IMR-90 (cell line): ENCODE measurements around the gene RPS6KA4. TPM values are rescaled to one million over a fixed set of nuclear protein-coding genes. Genes with fewer than 3 reads are reported as not detected.
A peak's percentile ranks its signal among the peaks of the same experiment; 100 is the strongest.

Experiments
- ATAC-seq: fragments of 200-7000 bp; cut with Tn5 transposase; 2 replicates; pipeline ENCODE4 v1.9.1; 2020; ENCODE audit warnings: low read depth, mild to moderate bottlenecking, moderate library complexity
- BruUV-seq: library from RNA; stranded (reverse); fragments of 400-500 nt; replicated peaks from 2 replicates; lab custom pipeline; 2021; lab: Mats Ljungman, UMichigan
- CTCF ChIA-PET: fragments of 300-600 bp; formaldehyde crosslinking; extraction: SDS; loops from one replicate; lab custom pipeline; 2021; ENCODE audit warnings: antibody characterized with exemption; lab: Yijun Ruan, JAX
- POLR2A ChIA-PET: fragments of 300-600 bp; sonication (Branson Sonifier 250); formaldehyde crosslinking; loops from one replicate; lab custom pipeline; 2022; ENCODE audit warnings: antibody characterized with exemption; ENCODE audit not compliant: unreplicated experiment; lab: Charles Lee
- DNase-seq: peaks from one replicate; pipeline ENCODE4 v3.0.0; 2013
- H2AFZ ChIP-seq: replicated peaks from 2 replicates; pipeline ENCODE3; 2013; ENCODE audit warnings: low read length, mild to moderate bottlenecking; ENCODE audit not compliant: poor library complexity
- H2AK5ac ChIP-seq: 2 replicates; pipeline ENCODE4 v1.6.1; 2013; ENCODE audit warnings: low read depth, low read length, inconsistent platforms
- H2AK9ac ChIP-seq: replicated peaks from 2 replicates; pipeline ENCODE3; 2013; ENCODE audit warnings: mild to moderate bottlenecking, low read depth, low read length, moderate library complexity; ENCODE audit not compliant: poor library complexity
- H2BK120ac ChIP-seq: 2 replicates; pipeline ENCODE4 v1.6.1; 2013; ENCODE audit warnings: low read depth, low read length, inconsistent platforms
- H2BK15ac ChIP-seq: 3 replicates; pipeline ENCODE4 v1.6.1; 2013; ENCODE audit warnings: low read depth, low read length, inconsistent platforms
- H2BK20ac ChIP-seq: 2 replicates; pipeline ENCODE4 v1.6.1; 2013; ENCODE audit warnings: low read depth, mild to moderate bottlenecking, inconsistent platforms, low read length, moderate library complexity
- H2BK5ac ChIP-seq: 2 replicates; pipeline ENCODE4 v1.6.1; 2013; ENCODE audit warnings: mild to moderate bottlenecking, low read depth, low read length, inconsistent platforms; ENCODE audit not compliant: poor library complexity, severe bottlenecking
- H3K14ac ChIP-seq: replicated peaks from 2 replicates; pipeline ENCODE4 v1.6.1; 2013; ENCODE audit warnings: low read depth, low read length, inconsistent platforms
- H3K18ac ChIP-seq: 2 replicates; pipeline ENCODE4 v1.6.1; 2013; ENCODE audit warnings: low read depth, low read length, control low read depth
- H3K23ac ChIP-seq: 2 replicates; pipeline ENCODE4 v1.6.1; 2013; ENCODE audit warnings: low read depth, low read length, inconsistent platforms
- H3K27ac ChIP-seq: 2 replicates; pipeline ENCODE4 v1.5.1; 2013; ENCODE audit warnings: mild to moderate bottlenecking, control low read depth, low read length; ENCODE audit not compliant: insufficient read depth
- H3K27me3 ChIP-seq: 2 replicates; pipeline ENCODE4 v1.6.1; 2013; ENCODE audit warnings: low read length; ENCODE audit not compliant: control insufficient read depth, insufficient read depth
- H3K36me3 ChIP-seq: 2 replicates; pipeline ENCODE4 v1.6.1; 2013; ENCODE audit warnings: low read length, mixed read lengths; ENCODE audit not compliant: control insufficient read depth, insufficient read depth
- H3K4ac ChIP-seq: 2 replicates; pipeline ENCODE4 v1.6.1; 2013; ENCODE audit warnings: low read depth, low read length, inconsistent platforms
- H3K4me1 ChIP-seq: 2 replicates; pipeline ENCODE4 v1.6.1; 2013; ENCODE audit warnings: low read length, mixed read lengths; ENCODE audit not compliant: control insufficient read depth, insufficient read depth
- H3K4me2 ChIP-seq: 2 replicates; pipeline ENCODE4 v1.6.1; 2013; ENCODE audit warnings: low read depth, mild to moderate bottlenecking, control low read depth, low read length, moderate library complexity
- H3K4me3 ChIP-seq: 2 replicates; pipeline ENCODE4 v1.5.1; 2013; ENCODE audit warnings: low read depth, mild to moderate bottlenecking, control low read depth, low read length, moderate library complexity; ENCODE audit not compliant: insufficient read depth
- H3K56ac ChIP-seq: 2 replicates; pipeline ENCODE4 v1.6.1; 2013; ENCODE audit warnings: low read length, inconsistent platforms; ENCODE audit not compliant: insufficient read depth; ENCODE audit errors: extremely low read depth
- H3K79me1 ChIP-seq, 2 experiments: 2 replicates each; pipeline ENCODE4 v1.6.1; 2013; ENCODE audit warnings: low read length in 2 of 2, inconsistent platforms in 1 of 2, low read depth in 1 of 2
- H3K9ac ChIP-seq: 2 replicates; pipeline ENCODE4 v1.6.1; 2013; ENCODE audit warnings: low read depth, low read length, control low read depth
- H3K9me1 ChIP-seq: 2 replicates; pipeline ENCODE4 v1.6.1; 2013; ENCODE audit warnings: low read length, inconsistent platforms; ENCODE audit not compliant: insufficient read depth
- H3K9me3 ChIP-seq: 2 replicates; pipeline ENCODE4 v1.6.1; 2013; ENCODE audit warnings: low read length; ENCODE audit not compliant: control insufficient read depth, insufficient read depth
- H4K20me1 ChIP-seq: 2 replicates; pipeline ENCODE4 v1.6.1; 2013; ENCODE audit warnings: low read length, inconsistent platforms; ENCODE audit not compliant: insufficient read depth
- H4K5ac ChIP-seq: 2 replicates; pipeline ENCODE4 v1.6.1; 2013; ENCODE audit warnings: mild to moderate bottlenecking, low read depth, low read length, control low read depth
- H4K8ac ChIP-seq, 2 experiments: 2 replicates each; pipeline ENCODE4 v1.6.1; 2013; ENCODE audit warnings: low read depth in 2 of 2, low read length in 2 of 2, control low read depth in 1 of 2, inconsistent platforms in 1 of 2
- H4K91ac ChIP-seq: 2 replicates; pipeline ENCODE4 v1.6.1; 2013; ENCODE audit warnings: low read depth, low read length, inconsistent platforms; ENCODE audit not compliant: insufficient read depth
- ELK1 ChIP-seq: fragments of 150-350 bp; IDR thresholded peaks from 2 replicates; pipeline ENCODE4 v1.6.1; 2016; ENCODE audit warnings: low read depth, mild to moderate bottlenecking, low read length, moderate library complexity, borderline replicate concordance
- FOS ChIP-seq: fragments of 150-350 bp; IDR thresholded peaks from 2 replicates; pipeline ENCODE4 v1.6.1; 2016; ENCODE audit warnings: low read depth, low read length
- MAFK ChIP-seq: IDR thresholded peaks from 2 replicates; pipeline ENCODE4 v1.6.1; 2012; ENCODE audit warnings: low read depth, low read length, improper control_type of control experiment
- MAZ ChIP-seq: IDR thresholded peaks from 2 replicates; pipeline ENCODE4 v1.6.1; 2012; ENCODE audit warnings: low read depth, mild to moderate bottlenecking, low read length, improper control_type of control experiment, moderate library complexity, borderline replicate concordance
- RCOR1 ChIP-seq: IDR thresholded peaks from 2 replicates; pipeline ENCODE4 v1.6.1; 2012; ENCODE audit warnings: mild to moderate bottlenecking, low read length, improper control_type of control experiment; ENCODE audit not compliant: insufficient replicate concordance
- SMC3 ChIP-seq: fragments of 150-350 bp; IDR thresholded peaks from 2 replicates; pipeline ENCODE4 v1.6.1; 2016; ENCODE audit warnings: low read depth, mild to moderate bottlenecking, antibody characterized with exemption, low read length, moderate library complexity
- USF2 ChIP-seq: fragments of 150-350 bp; IDR thresholded peaks from 2 replicates; pipeline ENCODE4 v1.6.1; 2017; ENCODE audit warnings: mild to moderate bottlenecking, antibody characterized with exemption, low read length, low read depth
- WGBS, 2 experiments: methylation state at CpG; one replicate each; pipeline versions ENCODE4 v1.1.5 to v1.1.7; 2013; ENCODE audit warnings: missing lambda C conversion rate in 2 of 2; ENCODE audit not compliant: insufficient read length in 1 of 2; ENCODE audit errors: extremely low coverage in 2 of 2; 5-methylcytosine and 5-hydroxymethylcytosine counted together
- dilution Hi-C: fragments of 300-500 bp; cut with HindIII; formaldehyde crosslinking; loops from one replicate; pipeline ENCODE4 v1.14.3; 2018; ENCODE audit warnings: low sequenced_read_pairs; ENCODE audit not compliant: unreplicated experiment
- in situ Hi-C: fragments of 300-500 bp; cut with MboI; formaldehyde crosslinking; loops from 3 replicates; pipeline ENCODE4 v1.14.3; 2019; ENCODE audit warnings: low sequenced_read_pairs, inconsistent platforms, mixed read lengths
- intact Hi-C: fragments of 100-400 bp; cut with micrococcal nuclease; formaldehyde crosslinking; loops from 2 replicates; pipeline ENCODE4 v1.10.0; 2022
- polyA plus RNA-seq, 3 experiments: library from polyadenylated mRNA; depleted of rRNA; stranded (reverse); fragments of >200 nt; gene quantifications; 2 replicates each; pipeline ENCODE4 v1.2.3, GENCODE V29; 2012; ENCODE audit warnings: low replicate concordance in 1 of 3
- total RNA-seq: library from RNA; depleted of rRNA; stranded (reverse); fragments of >200 nt; gene quantifications from 2 replicates; pipeline ENCODE4 v1.2.3, GENCODE V29; 2012

The RPS6KA4 gene
- total and polyA plus RNA-seq, 2 of the 4 experiments (the other 2 are of a cell fraction) = 38.8 to 52.9 TPM

DNA sequence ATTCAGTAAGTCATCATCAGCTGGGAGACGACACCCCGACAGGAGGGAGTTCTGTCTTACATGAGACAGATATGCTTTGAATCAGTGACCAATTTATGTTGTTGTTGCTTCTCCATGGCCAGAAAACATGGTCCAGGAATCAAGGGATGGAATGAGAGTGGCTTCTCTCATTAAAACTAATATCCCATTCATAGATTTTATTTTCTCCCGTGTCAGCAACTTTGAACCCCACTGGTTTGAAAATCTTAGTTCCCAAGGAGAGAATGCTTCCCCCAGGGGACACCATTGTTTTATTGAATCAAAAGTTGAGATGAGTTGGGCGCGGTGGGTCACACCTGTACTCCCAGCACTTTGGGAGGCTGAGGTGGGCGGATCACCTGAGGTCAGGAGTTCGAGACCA, 42.8 kb downstream of the RPS6KA4 start:
- peaks cover 33% of the 10 kb centered on the region for H3K27me3 ChIP-seq
- H2BK15ac ChIP-seq = no peak overlapping the region
- in situ Hi-C loops (no loop called here), dilution Hi-C loops (no loop called here), intact Hi-C loops (no loop called here)
- H4K5ac ChIP-seq = no peak overlapping the region
- H3K9me1 ChIP-seq = no peaks in the 10 kb centered on the region
- no peaks in the 10 kb centered on the region for H4K20me1 ChIP-seq
- CTCF ChIA-PET = no interaction called here
- no peak for ATAC-seq
- H2AK5ac ChIP-seq = no peak overlapping the region
- no TSS peak for BruUV-seq
- no peak overlapping the region for H3K23ac ChIP-seq
- no peaks in the 10 kb centered on the region for H3K79me1 ChIP-seq
- H3K56ac ChIP-seq = no peak overlapping the region
- H2AK9ac ChIP-seq = no peak overlapping the region
- no peak overlapping the region for H2AFZ ChIP-seq
- H3K36me3 ChIP-seq = no peaks in the 10 kb centered on the region
- no peak overlapping the region for H3K4me3 ChIP-seq
- no peak overlapping the region for H3K14ac ChIP-seq
- H2BK5ac ChIP-seq = no peak overlapping the region
- no peak for DNase-seq
- no peak overlapping the region for H3K27ac ChIP-seq
- H3K9ac ChIP-seq = no peak overlapping the region
- no CpG with 5 or more reads among the region's 7 CpGs for whole genome bisulfite sequencing, 2 experiments
- no peak for TF ChIP-seq RCOR1
- no peak for TF ChIP-seq FOS
- TF ChIP-seq SMC3 = no peak
- no peak for TF ChIP-seq USF2
- no peak for TF ChIP-seq MAZ
- no peak for TF ChIP-seq ELK1
- peak; percentile 68 for TF ChIP-seq MAFK
- POLR2A ChIA-PET = no interaction called here
- H4K8ac ChIP-seq = no peak overlapping the region
- H3K4ac ChIP-seq = no peak overlapping the region
- no peak overlapping the region for H2BK120ac ChIP-seq
- no peaks in the 10 kb centered on the region for H3K4me1 ChIP-seq
- H3K18ac ChIP-seq = no peak overlapping the region
- peaks cover 5% of the 10 kb centered on the region for H3K9me3 ChIP-seq
- no peak overlapping the region for H4K91ac ChIP-seq
- H3K4me2 ChIP-seq = no peak overlapping the region
- no peak overlapping the region for H2BK20ac ChIP-seq
